KMS-11 (cell line): Measurements from ENCODE around the gene RIC8B.

Experiments used
- H2AFZ ChIP-seq: fragments of 200-600 bp; sonication (generic); 2 replicates; pipeline ENCODE4 v1.6.1; 2016; ENCODE audit warnings: antibody characterized with exemption, mixed run types, low read depth
- H3K27ac ChIP-seq: fragments of 200-600 bp; sonication (generic); 2 replicates; pipeline ENCODE4 v1.6.1; 2016; ENCODE audit warnings: mild to moderate bottlenecking, mixed run types
- H3K27me3 ChIP-seq: fragments of 200-600 bp; sonication (generic); 2 replicates; pipeline ENCODE4 v1.6.1; 2017; ENCODE audit warnings: mild to moderate bottlenecking, low read depth, mixed run types, moderate library complexity; ENCODE audit not compliant: insufficient read depth
- H3K36me3 ChIP-seq: fragments of 200-600 bp; sonication (generic); 2 replicates; pipeline ENCODE4 v1.6.1; 2017; ENCODE audit warnings: mild to moderate bottlenecking, mixed run types; ENCODE audit not compliant: insufficient read depth
- H3K4me1 ChIP-seq: fragments of 200-600 bp; sonication (generic); 2 replicates; pipeline ENCODE4 v1.6.1; 2016; ENCODE audit warnings: mild to moderate bottlenecking, low read depth, mixed run types; ENCODE audit not compliant: poor library complexity, severe bottlenecking
- H3K4me2 ChIP-seq: fragments of 200-600 bp; sonication (generic); 2 replicates; pipeline ENCODE4 v1.7.0; 2016; ENCODE audit warnings: mild to moderate bottlenecking, mixed run types
- H3K4me3 ChIP-seq: fragments of 200-600 bp; sonication (generic); IDR thresholded peaks from 2 replicates; pipeline ENCODE4 v1.6.1; 2017; ENCODE audit warnings: low read depth, low read length, mixed read lengths; ENCODE audit not compliant: insufficient read depth
- H3K79me2 ChIP-seq: fragments of 200-600 bp; sonication (generic); 2 replicates; pipeline ENCODE4 v1.6.1; 2016; ENCODE audit warnings: low read depth, mixed run types; ENCODE audit not compliant: insufficient read depth
- H3K9ac ChIP-seq: fragments of 200-600 bp; sonication (generic); 2 replicates; pipeline ENCODE4 v1.6.1; 2016; ENCODE audit warnings: mild to moderate bottlenecking, mixed run types
- H4K20me1 ChIP-seq: fragments of 200-600 bp; sonication (generic); 2 replicates; pipeline ENCODE4 v1.6.1; 2016; ENCODE audit warnings: mild to moderate bottlenecking, mixed run types; ENCODE audit not compliant: insufficient read depth
- CTCF ChIP-seq: fragments of 200-600 bp; sonication (generic); conservative IDR thresholded peaks from 2 replicates; pipeline ENCODE4 v1.6.1; 2017; ENCODE audit warnings: low read depth, mild to moderate bottlenecking, antibody characterized with exemption, low read length, moderate library complexity, mixed read lengths

Gene RIC8B

GRCh38 chr12:106815741-106816140 lies 41.3 kb downstream of the RIC8B start:
- no peaks in the 10 kb centered on the region for H3K27me3 ChIP-seq
- H3K79me2 ChIP-seq = no peaks in the 10 kb centered on the region
- H3K4me3 ChIP-seq = no peak overlapping the region
- H4K20me1 ChIP-seq = no peaks in the 10 kb centered on the region
- H3K9ac ChIP-seq = no peak overlapping the region
- no peak overlapping the region for H3K4me2 ChIP-seq
- H2AFZ ChIP-seq = no peak overlapping the region
- no peaks in the 10 kb centered on the region for H3K36me3 ChIP-seq
- H3K4me1 ChIP-seq = no peaks in the 10 kb centered on the region
- no peak for TF ChIP-seq CTCF
- H3K27ac ChIP-seq = no peak overlapping the region

- TF ChIP-seq CTCF = no peak
- no peaks in the 10 kb centered on the region for H3K4me1 ChIP-seq
- H4K20me1 ChIP-seq = no peaks in the 10 kb centered on the region
- H3K27ac ChIP-seq = no peak overlapping the region
- no peaks in the 10 kb centered on the region for H3K79me2 ChIP-seq
- no peak overlapping the region for H3K4me3 ChIP-seq
- H3K9ac ChIP-seq = no peak overlapping the region
- H2AFZ ChIP-seq = no peak overlapping the region
- no peaks in the 10 kb centered on the region for H3K36me3 ChIP-seq
- H3K4me2 ChIP-seq = no peak overlapping the region
- H3K27me3 ChIP-seq = no peaks in the 10 kb centered on the region
Measured at GRCh38 chr12:106816231-106816630, 41.7 kb downstream of the RIC8B start.

GRCh38 chr12:106819991-106820390 lies 45.5 kb downstream of the RIC8B start:
- TF ChIP-seq CTCF = no peak
- Histone ChIP-seq H3K27me3 (no peaks in the 10 kb centered on the region), H3K36me3 (no peaks in the 10 kb centered on the region), H3K4me2 (no peak overlapping the region), H2AFZ (no peak overlapping the region), H3K9ac (no peak overlapping the region), H3K4me1 (no peaks in the 10 kb centered on the region), H3K79me2 (no peaks in the 10 kb centered on the region), H3K27ac (no peak overlapping the region), H3K4me3 (no peak overlapping the region), H4K20me1 (no peaks in the 10 kb centered on the region)

- Histone ChIP-seq H3K4me2 (no peak overlapping the region), H2AFZ (no peak overlapping the region), H3K27ac (no peak overlapping the region), H3K79me2 (no peaks in the 10 kb centered on the region), H3K9ac (no peak overlapping the region), H3K4me1 (no peaks in the 10 kb centered on the region), H3K36me3 (no peaks in the 10 kb centered on the region), H3K4me3 (no peak overlapping the region), H3K27me3 (no peaks in the 10 kb centered on the region), H4K20me1 (no peaks in the 10 kb centered on the region)
- TF ChIP-seq CTCF = no peak
Measured at GRCh38 chr12:106831699-106832098, 57.2 kb downstream of the RIC8B start.

GRCh38 chr12:106837782-106838181 lies 63.3 kb downstream of the RIC8B start:
- no peak for TF ChIP-seq CTCF
- no peaks in the 10 kb centered on the region for H3K36me3 ChIP-seq
- peaks cover 5% of the 10 kb centered on the region for H3K4me1 ChIP-seq
- H3K27me3 ChIP-seq = no peaks in the 10 kb centered on the region
- H3K9ac ChIP-seq = no peak overlapping the region
- H3K79me2 ChIP-seq = no peaks in the 10 kb centered on the region
- no peak overlapping the region for H3K27ac ChIP-seq
- H4K20me1 ChIP-seq = no peaks in the 10 kb centered on the region
- H3K4me2 ChIP-seq = no peak overlapping the region
- no peak overlapping the region for H3K4me3 ChIP-seq
- no peak overlapping the region for H2AFZ ChIP-seq
